Measurements from ENCODE around the gene COL5A3. TPM values are rescaled to one million over a fixed set of nuclear protein-coding genes. Genes with fewer than 3 reads are reported as not detected.

Gene COL5A3
- total and polyA plus RNA-seq, 3 donors from 2014 or later, result 5.5 to 7.6 (median 7.0) TPM

DNA sequence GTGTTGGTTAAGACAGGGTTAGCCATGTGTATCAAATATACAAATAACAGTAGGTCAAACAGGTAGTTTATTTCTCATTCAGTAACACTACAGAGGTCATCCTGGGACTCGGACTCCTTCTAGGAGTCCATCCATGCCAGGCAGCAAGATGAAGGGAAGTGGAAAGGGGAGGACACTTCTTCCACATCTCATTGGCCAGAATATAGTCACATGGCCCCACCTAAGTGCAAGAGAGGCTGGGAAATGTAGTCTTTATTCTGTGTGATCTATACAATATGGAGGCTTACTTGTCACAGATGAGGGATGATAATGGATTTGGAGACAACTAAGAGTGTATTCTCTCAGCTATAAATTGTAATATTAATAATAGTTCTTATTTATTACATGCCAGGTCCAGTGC is 34.1 kb upstream of the COL5A3 start:
- no peaks in the 10 kb centered on the region for H3K4me1 ChIP-seq
- intact Hi-C loops (cut with DNase I; ENCODE audit: low total_unique reads), result no loop called here
- TF ChIP-seq, protein P1, sequence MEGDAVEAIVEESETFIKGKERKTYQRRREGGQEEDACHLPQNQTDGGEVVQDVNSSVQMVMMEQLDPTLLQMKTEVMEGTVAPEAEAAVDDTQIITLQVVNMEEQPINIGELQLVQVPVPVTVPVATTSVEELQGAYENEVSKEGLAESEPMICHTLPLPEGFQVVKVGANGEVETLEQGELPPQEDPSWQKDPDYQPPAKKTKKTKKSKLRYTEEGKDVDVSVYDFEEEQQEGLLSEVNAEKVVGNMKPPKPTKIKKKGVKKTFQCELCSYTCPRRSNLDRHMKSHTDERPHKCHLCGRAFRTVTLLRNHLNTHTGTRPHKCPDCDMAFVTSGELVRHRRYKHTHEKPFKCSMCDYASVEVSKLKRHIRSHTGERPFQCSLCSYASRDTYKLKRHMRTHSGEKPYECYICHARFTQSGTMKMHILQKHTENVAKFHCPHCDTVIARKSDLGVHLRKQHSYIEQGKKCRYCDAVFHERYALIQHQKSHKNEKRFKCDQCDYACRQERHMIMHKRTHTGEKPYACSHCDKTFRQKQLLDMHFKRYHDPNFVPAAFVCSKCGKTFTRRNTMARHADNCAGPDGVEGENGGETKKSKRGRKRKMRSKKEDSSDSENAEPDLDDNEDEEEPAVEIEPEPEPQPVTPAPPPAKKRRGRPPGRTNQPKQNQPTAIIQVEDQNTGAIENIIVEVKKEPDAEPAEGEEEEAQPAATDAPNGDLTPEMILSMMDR (IDR thresholded peaks at IDR 0.05), result no peak
- TF ChIP-seq POLR2A (IDR thresholded peaks at IDR 0.05), result no peak
- no peak overlapping the region for H3K27ac ChIP-seq
- H3K27me3 ChIP-seq, result no peaks in the 10 kb centered on the region
- H3K4me3 ChIP-seq, result no peak overlapping the region
- 75 to 77% methylated on average over 1 of the region's 1 CpG for WGBS, 2 donors
- H3K36me3 ChIP-seq (ENCODE audit: low read depth, missing control alignments), result no peaks in the 10 kb centered on the region
- DNase-seq, result no peak
- H3K9me3 ChIP-seq, result no peaks in the 10 kb centered on the region

DNA sequence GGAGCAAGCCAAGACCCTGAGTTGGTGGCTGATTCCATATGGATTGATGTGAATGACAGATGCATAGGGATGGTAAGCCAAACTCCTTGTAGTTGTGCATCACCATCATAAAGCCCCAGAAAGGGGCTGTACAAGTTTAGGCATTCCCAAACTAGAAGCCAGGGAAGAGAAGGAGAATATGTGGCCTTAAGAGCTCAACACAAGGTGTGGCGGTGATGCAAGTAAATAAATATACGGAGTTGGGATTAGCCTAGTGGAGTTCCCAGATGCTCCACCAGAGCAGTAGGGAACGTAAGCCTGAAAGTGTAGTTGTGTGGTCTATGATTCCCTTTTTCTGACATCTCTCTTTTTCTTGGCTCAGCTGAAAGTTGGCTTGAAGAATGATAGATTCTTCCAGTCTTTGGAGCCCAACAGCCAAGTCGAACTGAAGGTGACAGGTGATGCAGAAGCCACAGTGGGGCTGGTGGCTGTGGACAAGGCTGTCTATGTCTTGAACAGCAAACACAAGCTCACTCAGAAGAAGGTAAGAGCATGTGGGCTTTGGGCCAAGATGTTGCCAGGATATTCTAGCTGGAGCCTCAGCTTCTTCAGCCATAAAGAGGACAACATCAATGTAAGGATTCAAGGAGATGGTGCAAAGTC is 33.1 kb upstream of the COL5A3 start:
- no peak for DNase-seq
- WGBS, 2 donors, result 50 to 57% methylated on average over 4 of the region's 4 CpGs
- no peaks in the 10 kb centered on the region for H3K36me3 ChIP-seq (ENCODE audit: low read depth, missing control alignments)
- intact Hi-C loops (cut with DNase I; ENCODE audit: low total_unique reads), result no loop called here
- no peaks in the 10 kb centered on the region for H3K9me3 ChIP-seq
- no peaks in the 10 kb centered on the region for H3K27me3 ChIP-seq
- no peak overlapping the region for H3K27ac ChIP-seq
- TF ChIP-seq POLR2A (IDR thresholded peaks at IDR 0.05), result no peak
- TF ChIP-seq, protein P1 (IDR thresholded peaks at IDR 0.05), result no peak
- H3K4me3 ChIP-seq, result no peak overlapping the region
- H3K4me1 ChIP-seq, result no peaks in the 10 kb centered on the region

DNA sequence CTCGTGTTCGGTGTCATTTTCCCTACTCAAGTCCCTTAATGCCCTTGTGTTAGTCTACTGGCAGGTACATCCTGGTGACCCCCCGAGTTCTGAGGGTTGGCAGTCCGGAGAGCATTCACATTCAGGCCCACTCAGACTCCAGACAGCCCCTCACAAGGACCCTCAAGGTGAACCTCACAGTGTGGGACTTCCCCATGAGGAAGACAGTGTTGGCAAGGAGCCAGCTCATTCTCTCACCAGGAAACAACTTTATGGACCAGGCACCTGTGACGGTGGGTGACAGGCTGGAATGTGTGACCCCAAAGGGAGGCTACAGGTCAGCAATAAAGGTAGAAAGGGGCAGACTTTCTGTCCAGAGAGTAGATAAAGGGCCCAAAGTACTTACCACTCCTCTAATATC is 27.5 kb upstream of the COL5A3 start:
- H3K36me3 ChIP-seq (ENCODE audit: low read depth, missing control alignments), result no peaks in the 10 kb centered on the region
- H3K4me1 ChIP-seq, result no peaks in the 10 kb centered on the region
- H3K4me3 ChIP-seq, result no peak overlapping the region
- DNase-seq, result no peak
- intact Hi-C loops (cut with DNase I; ENCODE audit: low total_unique reads), result no loop called here
- H3K27ac ChIP-seq, result no peak overlapping the region
- TF ChIP-seq POLR2A (IDR thresholded peaks at IDR 0.05), result no peak
- no peaks in the 10 kb centered on the region for H3K9me3 ChIP-seq
- 76% methylated on average over 5 of the region's 5 CpGs; no CpG with 5 or more reads in 1 of the 2 donors for WGBS, 2 donors
- no peaks in the 10 kb centered on the region for H3K27me3 ChIP-seq

GRCh38 chr19:10037367-10037766 is 27.1 kb upstream of the COL5A3 start:
- H3K4me3 ChIP-seq, result no peak overlapping the region
- H3K27me3 ChIP-seq, result no peaks in the 10 kb centered on the region
- intact Hi-C loops (cut with DNase I; ENCODE audit: low total_unique reads), result no loop called here
- no peaks in the 10 kb centered on the region for H3K36me3 ChIP-seq (ENCODE audit: low read depth, missing control alignments)
- no peak overlapping the region for H3K27ac ChIP-seq
- 67 to 78% methylated on average over 4 of the region's 4 CpGs for WGBS, 2 donors
- H3K9me3 ChIP-seq, result no peaks in the 10 kb centered on the region
- no peak for DNase-seq
- TF ChIP-seq, protein P1 (IDR thresholded peaks at IDR 0.05), result no peak
- TF ChIP-seq POLR2A (IDR thresholded peaks at IDR 0.05), result no peak
- H3K4me1 ChIP-seq, result no peaks in the 10 kb centered on the region

- Histone ChIP-seq H3K4me1 (no peaks in the 10 kb centered on the region), H3K36me3 (ENCODE audit: low read depth, missing control alignments) (no peaks in the 10 kb centered on the region), H3K27me3 (no peaks in the 10 kb centered on the region), H3K27ac (no peak overlapping the region), H3K9me3 (no peaks in the 10 kb centered on the region), H3K4me3 (no peak overlapping the region)
- intact Hi-C loops (cut with DNase I; ENCODE audit: low total_unique reads), result no loop called here
- TF ChIP-seq POLR2A (IDR thresholded peaks at IDR 0.05), result no peak
- TF ChIP-seq, protein P1 (IDR thresholded peaks at IDR 0.05), result no peak
- WGBS, 2 donors, result 75 to 78% methylated on average over 5 of the region's 5 CpGs
- DNase-seq, result no peak
Observed at GRCh38 chr19:10036601-10037071, 26.3 kb upstream of the COL5A3 start.

Measured in testis (tissue), 3 donors.